ENCODE data around the gene VAT1L.
A peak's percentile ranks its signal among the peaks of the same experiment; 100 is the strongest.

VAT1L gene

DNA sequence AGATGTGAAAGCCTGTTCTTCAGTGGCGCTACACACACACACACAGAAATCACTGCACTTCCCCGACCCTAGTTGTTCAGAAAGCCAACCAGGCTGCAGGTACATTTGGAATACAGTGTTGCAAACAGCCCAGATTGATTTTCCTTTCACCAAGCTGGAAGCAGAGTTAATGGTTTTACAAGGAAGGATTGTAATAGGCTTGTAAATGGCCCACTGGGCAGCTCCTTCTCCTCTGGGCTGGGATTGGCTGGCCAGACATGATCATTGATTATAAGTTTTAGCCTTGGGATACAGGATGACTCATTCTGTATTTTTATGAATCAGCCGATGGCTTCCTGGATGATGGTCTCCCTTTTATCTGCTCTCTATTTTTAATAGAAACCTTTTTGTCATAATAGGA, 2.5 kb downstream of the VAT1L start:
- H2BK120ac ChIP-seq (ENCODE audit: low read depth, low read length), result no peak overlapping the region
- 77% methylated on average over 2 of the region's 3 CpGs for WGBS
- H3K27me3 ChIP-seq (ENCODE audit: control insufficient read depth in 1 of 2, insufficient read depth in 1 of 2, low read length in 2 of 2), result peaks cover 56 to 57% of the 10 kb centered on the region in 2 experiments
- H4K8ac ChIP-seq (ENCODE audit: low read length), result peak overlapping the region; percentile 31
- H2BK12ac ChIP-seq (ENCODE audit: low read length in 2 of 2), result no peak overlapping the region
- no peak overlapping the region for H2AK5ac ChIP-seq (ENCODE audit: low read length, severe bottlenecking)
- H3K18ac ChIP-seq (ENCODE audit: low read depth in 1 of 2, low read length in 2 of 2), result no peak overlapping the region
- no peak overlapping the region for H2BK5ac ChIP-seq (ENCODE audit: low read depth, low read length, poor library complexity, severe bottlenecking)
- H2AFZ ChIP-seq (ENCODE audit: low read depth, low read length), result no peak overlapping the region
- H3K4me2 ChIP-seq (ENCODE audit: low read length, poor library complexity, severe bottlenecking), result no peak overlapping the region
- H2BK15ac ChIP-seq (ENCODE audit: low read depth, poor library complexity, severe bottlenecking), result no peak overlapping the region
- H3K4me3 ChIP-seq (ENCODE audit: insufficient read depth in 1 of 2, low read depth in 1 of 2, low read length in 2 of 2), result no peak overlapping the region
- H3K9me3 ChIP-seq (ENCODE audit: control insufficient read depth, low read length), result no peaks in the 10 kb centered on the region
- no peaks in the 10 kb centered on the region for H3K36me3 ChIP-seq (ENCODE audit: control insufficient read depth in 1 of 2, insufficient read depth in 2 of 2, low read depth in 1 of 2, low read length in 2 of 2)
- no peaks in the 10 kb centered on the region for H3K79me1 ChIP-seq (replicated peaks; ENCODE audit: low read length, poor library complexity, severe bottlenecking)
- no peak overlapping the region for H3K9ac ChIP-seq (ENCODE audit: low read length)
- H3K14ac ChIP-seq (ENCODE audit: low read length in 2 of 2), result no peak overlapping the region
- no peak overlapping the region for H3K4ac ChIP-seq (ENCODE audit: low read depth in 1 of 2, low read length in 2 of 2)
- H4K91ac ChIP-seq (ENCODE audit: low read length), result no peak overlapping the region
- DNase-seq, result no peak
- no peak overlapping the region for H3K23ac ChIP-seq (ENCODE audit: low read length in 2 of 2)
- peaks cover 13% of the 10 kb centered on the region for H3K4me1 ChIP-seq (ENCODE audit: control insufficient read depth, insufficient read depth, low read depth, low read length)
- no peak overlapping the region for H3K27ac ChIP-seq (ENCODE audit: low read length, poor library complexity, severe bottlenecking)

DNA sequence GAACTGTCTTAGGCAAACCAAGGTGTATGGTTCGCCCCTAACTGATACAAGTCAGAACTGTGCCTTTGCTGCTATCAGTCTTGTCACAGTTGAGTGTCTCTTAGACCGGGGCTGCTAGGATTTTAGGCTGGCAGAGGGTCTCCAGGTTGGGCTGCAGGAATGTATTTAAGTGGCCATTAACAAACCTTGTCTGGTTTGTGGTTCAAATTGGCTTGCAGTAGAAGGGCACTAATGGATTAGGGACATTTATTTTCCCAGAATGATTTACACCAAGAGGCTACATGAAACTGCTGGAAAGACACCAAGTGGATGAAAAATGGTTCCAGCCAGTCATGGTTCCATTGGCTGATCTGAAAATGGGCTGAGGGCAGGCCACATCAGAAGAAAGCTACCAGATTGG, 5.1 kb downstream of the VAT1L start:
- no peak overlapping the region for H3K9ac ChIP-seq (ENCODE audit: low read length)
- no peak overlapping the region for H2BK120ac ChIP-seq (ENCODE audit: low read depth, low read length)
- H3K18ac ChIP-seq (ENCODE audit: low read depth in 1 of 2, low read length in 2 of 2), result no peak overlapping the region
- no peak overlapping the region for H3K4me2 ChIP-seq (ENCODE audit: low read length, poor library complexity, severe bottlenecking)
- peak overlapping the region in 1 of 2 experiments; percentile 33 for H3K4ac ChIP-seq (ENCODE audit: low read depth in 1 of 2, low read length in 2 of 2)
- peaks cover 37 to 38% of the 10 kb centered on the region in 2 experiments for H3K27me3 ChIP-seq (ENCODE audit: control insufficient read depth in 1 of 2, insufficient read depth in 1 of 2, low read length in 2 of 2)
- 52% methylated on average over 2 of the region's 2 CpGs for WGBS
- no peak overlapping the region for H2BK5ac ChIP-seq (ENCODE audit: low read depth, low read length, poor library complexity, severe bottlenecking)
- H3K9me3 ChIP-seq (ENCODE audit: control insufficient read depth, low read length), result no peaks in the 10 kb centered on the region
- no peak overlapping the region for H3K4me3 ChIP-seq (ENCODE audit: insufficient read depth in 1 of 2, low read depth in 1 of 2, low read length in 2 of 2)
- H2AFZ ChIP-seq (ENCODE audit: low read depth, low read length), result no peak overlapping the region
- no peak overlapping the region for H3K23ac ChIP-seq (ENCODE audit: low read length in 2 of 2)
- H3K79me1 ChIP-seq (replicated peaks; ENCODE audit: low read length, poor library complexity, severe bottlenecking), result no peaks in the 10 kb centered on the region
- H4K91ac ChIP-seq (ENCODE audit: low read length), result no peak overlapping the region
- DNase-seq, result no peak
- no peak overlapping the region for H2BK12ac ChIP-seq (ENCODE audit: low read length in 2 of 2)
- no peak overlapping the region for H3K27ac ChIP-seq (ENCODE audit: low read length, poor library complexity, severe bottlenecking)
- no peak overlapping the region for H4K8ac ChIP-seq (ENCODE audit: low read length)
- no peak overlapping the region for H2AK5ac ChIP-seq (ENCODE audit: low read length, severe bottlenecking)
- H3K36me3 ChIP-seq (ENCODE audit: control insufficient read depth in 1 of 2, insufficient read depth in 2 of 2, low read depth in 1 of 2, low read length in 2 of 2), result no peaks in the 10 kb centered on the region
- H3K4me1 ChIP-seq (ENCODE audit: control insufficient read depth, insufficient read depth, low read depth, low read length), result peaks cover 7% of the 10 kb centered on the region
- H2BK15ac ChIP-seq (ENCODE audit: low read depth, poor library complexity, severe bottlenecking), result no peak overlapping the region
- H3K14ac ChIP-seq (ENCODE audit: low read length in 2 of 2), result no peak overlapping the region

DNA sequence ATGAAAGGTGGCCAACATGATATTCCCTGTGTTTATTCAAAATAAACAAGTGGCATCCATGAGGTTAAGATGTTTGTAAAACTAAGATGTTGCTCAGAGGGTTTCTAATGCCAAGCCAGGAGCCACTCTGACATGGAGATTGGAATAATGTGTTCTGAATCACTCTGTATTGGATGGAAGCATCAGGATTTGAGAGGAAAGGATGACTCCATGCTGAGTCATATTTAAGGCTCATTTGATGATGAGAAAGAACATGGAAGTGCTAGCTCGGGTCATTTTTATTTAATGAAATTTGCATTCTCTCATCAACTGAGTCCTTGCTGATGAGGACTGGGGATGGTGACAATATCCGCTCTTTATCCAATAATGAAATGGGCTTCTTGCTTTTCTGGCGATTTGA, 6.2 kb downstream of the VAT1L start:
- no peak overlapping the region for H3K9ac ChIP-seq (ENCODE audit: low read length)
- no peak overlapping the region for H2BK5ac ChIP-seq (ENCODE audit: low read depth, low read length, poor library complexity, severe bottlenecking)
- no peaks in the 10 kb centered on the region for H3K9me3 ChIP-seq (ENCODE audit: control insufficient read depth, low read length)
- no peak overlapping the region for H2BK15ac ChIP-seq (ENCODE audit: low read depth, poor library complexity, severe bottlenecking)
- H3K79me1 ChIP-seq (replicated peaks; ENCODE audit: low read length, poor library complexity, severe bottlenecking), result no peaks in the 10 kb centered on the region
- no peak overlapping the region for H3K14ac ChIP-seq (ENCODE audit: low read length in 2 of 2)
- WGBS, result 61% methylated on average over 3 of the region's 3 CpGs
- H3K4me1 ChIP-seq (ENCODE audit: control insufficient read depth, insufficient read depth, low read depth, low read length), result no peaks in the 10 kb centered on the region
- no peak overlapping the region for H3K18ac ChIP-seq (ENCODE audit: low read depth in 1 of 2, low read length in 2 of 2)
- peak; percentile 86 for DNase-seq
- H4K8ac ChIP-seq (ENCODE audit: low read length), result no peak overlapping the region
- peaks cover 34 to 35% of the 10 kb centered on the region in 2 experiments for H3K27me3 ChIP-seq (ENCODE audit: control insufficient read depth in 1 of 2, insufficient read depth in 1 of 2, low read length in 2 of 2)
- H2AK5ac ChIP-seq (ENCODE audit: low read length, severe bottlenecking), result no peak overlapping the region
- no peak overlapping the region for H3K23ac ChIP-seq (ENCODE audit: low read length in 2 of 2)
- H4K91ac ChIP-seq (ENCODE audit: low read length), result no peak overlapping the region
- H2AFZ ChIP-seq (ENCODE audit: low read depth, low read length), result no peak overlapping the region
- no peak overlapping the region for H2BK120ac ChIP-seq (ENCODE audit: low read depth, low read length)
- H2BK12ac ChIP-seq (ENCODE audit: low read length in 2 of 2), result peak overlapping the region in 1 of 2 experiments; percentile 5
- no peaks in the 10 kb centered on the region for H3K36me3 ChIP-seq (ENCODE audit: control insufficient read depth in 1 of 2, insufficient read depth in 2 of 2, low read depth in 1 of 2, low read length in 2 of 2)
- no peak overlapping the region for H3K27ac ChIP-seq (ENCODE audit: low read length, poor library complexity, severe bottlenecking)
- no peak overlapping the region for H3K4me2 ChIP-seq (ENCODE audit: low read length, poor library complexity, severe bottlenecking)
- H3K4ac ChIP-seq (ENCODE audit: low read depth in 1 of 2, low read length in 2 of 2), result no peak overlapping the region
- no peak overlapping the region for H3K4me3 ChIP-seq (ENCODE audit: insufficient read depth in 1 of 2, low read depth in 1 of 2, low read length in 2 of 2)

DNA sequence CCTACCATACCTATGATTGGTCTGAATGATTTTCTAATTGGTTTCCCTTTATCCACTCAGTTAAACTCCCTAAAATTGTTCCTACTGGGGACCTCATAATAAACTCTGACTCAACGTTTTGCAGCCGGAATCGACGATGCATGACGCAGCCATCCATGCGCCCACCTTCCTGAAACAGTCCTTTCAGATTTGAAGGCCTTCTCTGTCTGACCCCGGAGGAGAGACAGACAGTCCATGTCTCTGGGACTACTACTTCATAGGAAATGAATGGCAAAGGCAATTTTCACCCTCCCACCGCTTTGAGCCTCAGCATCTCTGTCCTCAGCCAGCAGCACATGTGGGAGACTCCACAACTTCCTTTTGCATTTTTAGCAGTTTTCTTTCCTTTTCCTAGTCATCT, 13.5 kb downstream of the VAT1L start:
- no peak overlapping the region for H2BK120ac ChIP-seq (ENCODE audit: low read depth, low read length)
- no peak for DNase-seq
- H3K27me3 ChIP-seq (ENCODE audit: control insufficient read depth in 1 of 2, insufficient read depth in 1 of 2, low read length in 2 of 2), result peaks cover 12 to 26% of the 10 kb centered on the region in 2 experiments
- no peaks in the 10 kb centered on the region for H3K36me3 ChIP-seq (ENCODE audit: control insufficient read depth in 1 of 2, insufficient read depth in 2 of 2, low read depth in 1 of 2, low read length in 2 of 2)
- H2BK5ac ChIP-seq (ENCODE audit: low read depth, low read length, poor library complexity, severe bottlenecking), result no peak overlapping the region
- H3K9ac ChIP-seq (ENCODE audit: low read length), result no peak overlapping the region
- H3K14ac ChIP-seq (ENCODE audit: low read length in 2 of 2), result no peak overlapping the region
- no peaks in the 10 kb centered on the region for H3K4me1 ChIP-seq (ENCODE audit: control insufficient read depth, insufficient read depth, low read depth, low read length)
- WGBS, result 92% methylated on average over 8 of the region's 8 CpGs
- H3K4me3 ChIP-seq (ENCODE audit: insufficient read depth in 1 of 2, low read depth in 1 of 2, low read length in 2 of 2), result no peak overlapping the region
- H2AFZ ChIP-seq (ENCODE audit: low read depth, low read length), result no peak overlapping the region
- H3K27ac ChIP-seq (ENCODE audit: low read length, poor library complexity, severe bottlenecking), result no peak overlapping the region
- H3K79me1 ChIP-seq (replicated peaks; ENCODE audit: low read length, poor library complexity, severe bottlenecking), result no peaks in the 10 kb centered on the region
- H3K4ac ChIP-seq (ENCODE audit: low read depth in 1 of 2, low read length in 2 of 2), result no peak overlapping the region
- H3K4me2 ChIP-seq (ENCODE audit: low read length, poor library complexity, severe bottlenecking), result no peak overlapping the region
- no peak overlapping the region for H4K91ac ChIP-seq (ENCODE audit: low read length)
- H4K8ac ChIP-seq (ENCODE audit: low read length), result peak overlapping the region; percentile 4
- H3K9me3 ChIP-seq (ENCODE audit: control insufficient read depth, low read length), result no peaks in the 10 kb centered on the region
- H2AK5ac ChIP-seq (ENCODE audit: low read length, severe bottlenecking), result no peak overlapping the region
- no peak overlapping the region for H2BK15ac ChIP-seq (ENCODE audit: low read depth, poor library complexity, severe bottlenecking)
- H3K18ac ChIP-seq (ENCODE audit: low read depth in 1 of 2, low read length in 2 of 2), result no peak overlapping the region
- no peak overlapping the region for H3K23ac ChIP-seq (ENCODE audit: low read length in 2 of 2)
- no peak overlapping the region for H2BK12ac ChIP-seq (ENCODE audit: low read length in 2 of 2)

Data from mesenchymal stem cell (in vitro differentiated cells and primary cell).